ENCODE measurements around the gene XYLT1. TPM values are rescaled to one million over a fixed set of nuclear protein-coding genes. Genes with fewer than 3 reads are reported as not detected.

The XYLT1 gene
- total RNA-seq, 1 experiment from 2014 or later, result 25.0 TPM

DNA sequence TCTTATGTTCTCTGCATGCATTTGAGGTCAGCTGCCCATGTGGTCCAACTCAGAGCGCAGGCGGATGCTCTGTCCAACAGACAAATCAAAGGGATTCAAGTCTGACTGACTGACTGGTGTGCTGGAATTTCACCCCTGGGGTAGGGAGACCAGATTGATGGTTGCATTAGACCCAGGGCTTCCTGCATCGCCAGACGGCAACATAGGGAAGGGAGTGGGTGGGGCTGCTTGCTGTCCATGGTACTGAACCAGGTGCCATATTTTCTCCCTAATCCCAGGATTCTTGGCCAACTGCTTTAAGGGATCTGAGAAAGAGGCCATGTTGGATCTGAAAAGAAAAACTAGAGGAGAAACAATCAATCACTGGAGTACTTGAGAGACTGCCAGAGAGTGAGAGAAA lies 332.0 kb downstream of the XYLT1 start:
- H3K27ac Mint-ChIP-seq, result no peak overlapping the region
- ChIA-PET POLR2A (no interaction called here), CTCF (no interaction called here)

More for the DNA sequence above, 332.0 kb downstream of the XYLT1 start:
- Mint-ChIP-seq H3K36me3 (peaks cover 4% of the 10 kb centered on the region; the same call in 1 of the 2 replicates), H3K4me3 (no peak overlapping the region), H3K4me1 (no peaks in the 10 kb centered on the region), H3K27me3 (ENCODE audit: low read depth) (no peaks in the 10 kb centered on the region), H3K9me3 (no peaks in the 10 kb centered on the region)
- peak; percentile 54 for DNase-seq (ENCODE audit: low spot score)
- peak; percentile 53; the same call in 1 of the 2 replicates for ATAC-seq
- TF ChIP-seq FOXK1 (CRISPR knock-in tag; IDR thresholded peaks at IDR 0.05), result 0 out of 2 replicates have a peak, but pooled peaks have one; percentile 42
- TF ChIP-seq ZBTB21 (CRISPR knock-in tag; IDR thresholded peaks at IDR 0.05; ENCODE audit: borderline replicate concordance), result peak; percentile 74; the same call in 1 of the 2 replicates
- TF ChIP-seq, protein P1, sequence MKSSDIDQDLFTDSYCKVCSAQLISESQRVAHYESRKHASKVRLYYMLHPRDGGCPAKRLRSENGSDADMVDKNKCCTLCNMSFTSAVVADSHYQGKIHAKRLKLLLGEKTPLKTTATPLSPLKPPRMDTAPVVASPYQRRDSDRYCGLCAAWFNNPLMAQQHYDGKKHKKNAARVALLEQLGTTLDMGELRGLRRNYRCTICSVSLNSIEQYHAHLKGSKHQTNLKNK (CRISPR knock-in tag; IDR thresholded peaks at IDR 0.05), result no peak
- TF ChIP-seq, protein P2, sequence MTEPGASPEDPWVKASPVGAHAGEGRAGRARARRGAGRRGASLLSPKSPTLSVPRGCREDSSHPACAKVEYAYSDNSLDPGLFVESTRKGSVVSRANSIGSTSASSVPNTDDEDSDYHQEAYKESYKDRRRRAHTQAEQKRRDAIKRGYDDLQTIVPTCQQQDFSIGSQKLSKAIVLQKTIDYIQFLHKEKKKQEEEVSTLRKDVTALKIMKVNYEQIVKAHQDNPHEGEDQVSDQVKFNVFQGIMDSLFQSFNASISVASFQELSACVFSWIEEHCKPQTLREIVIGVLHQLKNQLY (CRISPR knock-in tag; IDR thresholded peaks at IDR 0.05), result no peak
- TF ChIP-seq ZNF423 (CRISPR knock-in tag; IDR thresholded peaks at IDR 0.05), result no peak
- peak; percentile 88; the same call in 1 of the 2 replicates for TF ChIP-seq SMAD3 (CRISPR knock-in tag; IDR thresholded peaks at IDR 0.05; ENCODE audit: borderline replicate concordance)
- TF ChIP-seq, protein P3, sequence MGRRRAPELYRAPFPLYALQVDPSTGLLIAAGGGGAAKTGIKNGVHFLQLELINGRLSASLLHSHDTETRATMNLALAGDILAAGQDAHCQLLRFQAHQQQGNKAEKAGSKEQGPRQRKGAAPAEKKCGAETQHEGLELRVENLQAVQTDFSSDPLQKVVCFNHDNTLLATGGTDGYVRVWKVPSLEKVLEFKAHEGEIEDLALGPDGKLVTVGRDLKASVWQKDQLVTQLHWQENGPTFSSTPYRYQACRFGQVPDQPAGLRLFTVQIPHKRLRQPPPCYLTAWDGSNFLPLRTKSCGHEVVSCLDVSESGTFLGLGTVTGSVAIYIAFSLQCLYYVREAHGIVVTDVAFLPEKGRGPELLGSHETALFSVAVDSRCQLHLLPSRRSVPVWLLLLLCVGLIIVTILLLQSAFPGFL (CRISPR knock-in tag; IDR thresholded peaks at IDR 0.05; ENCODE audit: borderline replicate concordance), result 0 out of 2 replicates have a peak, but pooled peaks have one; percentile 53
- 0 out of 2 replicates have a peak, but pooled peaks have one; percentile 48 for TF ChIP-seq TEAD4 (CRISPR knock-in tag; IDR thresholded peaks at IDR 0.05)
- peak; percentile 70; the same call in 1 of the 2 replicates for TF ChIP-seq TP53 (CRISPR knock-in tag; IDR thresholded peaks at IDR 0.05)
- no peak for TF ChIP-seq NR3C1 (CRISPR knock-in tag; conservative IDR thresholded peaks at IDR 0.05; ENCODE audit: low read depth)
- TF ChIP-seq ZNF416 (CRISPR knock-in tag; IDR thresholded peaks at IDR 0.05), result no peak
- peak; percentile 52; the same call in 1 of the 2 replicates for TF ChIP-seq JUN (CRISPR knock-in tag; IDR thresholded peaks at IDR 0.05)
- peak; percentile 58; the same call in 1 of the 2 replicates for TF ChIP-seq TEAD1 (CRISPR knock-in tag; IDR thresholded peaks at IDR 0.05)
- TF ChIP-seq ESRRA (CRISPR knock-in tag; IDR thresholded peaks at IDR 0.05; ENCODE audit: borderline replicate concordance), result 0 out of 2 replicates have a peak, but pooled peaks have one; percentile 29
- TF ChIP-seq, protein P4, sequence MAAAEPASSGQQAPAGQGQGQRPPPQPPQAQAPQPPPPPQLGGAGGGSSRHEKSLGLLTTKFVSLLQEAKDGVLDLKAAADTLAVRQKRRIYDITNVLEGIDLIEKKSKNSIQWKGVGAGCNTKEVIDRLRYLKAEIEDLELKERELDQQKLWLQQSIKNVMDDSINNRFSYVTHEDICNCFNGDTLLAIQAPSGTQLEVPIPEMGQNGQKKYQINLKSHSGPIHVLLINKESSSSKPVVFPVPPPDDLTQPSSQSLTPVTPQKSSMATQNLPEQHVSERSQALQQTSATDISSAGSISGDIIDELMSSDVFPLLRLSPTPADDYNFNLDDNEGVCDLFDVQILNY (CRISPR knock-in tag; IDR thresholded peaks at IDR 0.05), result no peak
- TF ChIP-seq, protein P5, sequence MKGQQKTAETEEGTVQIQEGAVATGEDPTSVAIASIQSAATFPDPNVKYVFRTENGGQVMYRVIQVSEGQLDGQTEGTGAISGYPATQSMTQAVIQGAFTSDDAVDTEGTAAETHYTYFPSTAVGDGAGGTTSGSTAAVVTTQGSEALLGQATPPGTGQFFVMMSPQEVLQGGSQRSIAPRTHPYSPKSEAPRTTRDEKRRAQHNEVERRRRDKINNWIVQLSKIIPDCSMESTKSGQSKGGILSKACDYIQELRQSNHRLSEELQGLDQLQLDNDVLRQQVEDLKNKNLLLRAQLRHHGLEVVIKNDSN (CRISPR knock-in tag; IDR thresholded peaks at IDR 0.05), result peak; percentile 48; the same call in 1 of the 2 replicates
- TF ChIP-seq, protein P6, sequence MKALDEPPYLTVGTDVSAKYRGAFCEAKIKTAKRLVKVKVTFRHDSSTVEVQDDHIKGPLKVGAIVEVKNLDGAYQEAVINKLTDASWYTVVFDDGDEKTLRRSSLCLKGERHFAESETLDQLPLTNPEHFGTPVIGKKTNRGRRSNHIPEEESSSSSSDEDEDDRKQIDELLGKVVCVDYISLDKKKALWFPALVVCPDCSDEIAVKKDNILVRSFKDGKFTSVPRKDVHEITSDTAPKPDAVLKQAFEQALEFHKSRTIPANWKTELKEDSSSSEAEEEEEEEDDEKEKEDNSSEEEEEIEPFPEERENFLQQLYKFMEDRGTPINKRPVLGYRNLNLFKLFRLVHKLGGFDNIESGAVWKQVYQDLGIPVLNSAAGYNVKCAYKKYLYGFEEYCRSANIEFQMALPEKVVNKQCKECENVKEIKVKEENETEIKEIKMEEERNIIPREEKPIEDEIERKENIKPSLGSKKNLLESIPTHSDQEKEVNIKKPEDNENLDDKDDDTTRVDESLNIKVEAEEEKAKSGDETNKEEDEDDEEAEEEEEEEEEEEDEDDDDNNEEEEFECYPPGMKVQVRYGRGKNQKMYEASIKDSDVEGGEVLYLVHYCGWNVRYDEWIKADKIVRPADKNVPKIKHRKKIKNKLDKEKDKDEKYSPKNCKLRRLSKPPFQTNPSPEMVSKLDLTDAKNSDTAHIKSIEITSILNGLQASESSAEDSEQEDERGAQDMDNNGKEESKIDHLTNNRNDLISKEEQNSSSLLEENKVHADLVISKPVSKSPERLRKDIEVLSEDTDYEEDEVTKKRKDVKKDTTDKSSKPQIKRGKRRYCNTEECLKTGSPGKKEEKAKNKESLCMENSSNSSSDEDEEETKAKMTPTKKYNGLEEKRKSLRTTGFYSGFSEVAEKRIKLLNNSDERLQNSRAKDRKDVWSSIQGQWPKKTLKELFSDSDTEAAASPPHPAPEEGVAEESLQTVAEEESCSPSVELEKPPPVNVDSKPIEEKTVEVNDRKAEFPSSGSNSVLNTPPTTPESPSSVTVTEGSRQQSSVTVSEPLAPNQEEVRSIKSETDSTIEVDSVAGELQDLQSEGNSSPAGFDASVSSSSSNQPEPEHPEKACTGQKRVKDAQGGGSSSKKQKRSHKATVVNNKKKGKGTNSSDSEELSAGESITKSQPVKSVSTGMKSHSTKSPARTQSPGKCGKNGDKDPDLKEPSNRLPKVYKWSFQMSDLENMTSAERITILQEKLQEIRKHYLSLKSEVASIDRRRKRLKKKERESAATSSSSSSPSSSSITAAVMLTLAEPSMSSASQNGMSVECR (CRISPR knock-in tag; IDR thresholded peaks at IDR 0.05; ENCODE audit: borderline replicate concordance), result 0 out of 2 replicates have a peak, but pooled peaks have one; percentile 30
- TF ChIP-seq, protein P7, sequence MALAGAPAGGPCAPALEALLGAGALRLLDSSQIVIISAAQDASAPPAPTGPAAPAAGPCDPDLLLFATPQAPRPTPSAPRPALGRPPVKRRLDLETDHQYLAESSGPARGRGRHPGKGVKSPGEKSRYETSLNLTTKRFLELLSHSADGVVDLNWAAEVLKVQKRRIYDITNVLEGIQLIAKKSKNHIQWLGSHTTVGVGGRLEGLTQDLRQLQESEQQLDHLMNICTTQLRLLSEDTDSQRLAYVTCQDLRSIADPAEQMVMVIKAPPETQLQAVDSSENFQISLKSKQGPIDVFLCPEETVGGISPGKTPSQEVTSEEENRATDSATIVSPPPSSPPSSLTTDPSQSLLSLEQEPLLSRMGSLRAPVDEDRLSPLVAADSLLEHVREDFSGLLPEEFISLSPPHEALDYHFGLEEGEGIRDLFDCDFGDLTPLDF (CRISPR knock-in tag; IDR thresholded peaks at IDR 0.05), result 0 out of 2 replicates have a peak, but pooled peaks have one; percentile 58
